Measurements from ENCODE around the gene NECAB3. TPM values are rescaled to one million over a fixed set of nuclear protein-coding genes. Genes with fewer than 3 reads are reported as not detected.
A peak's percentile ranks its signal among the peaks of the same experiment; 100 is the strongest.
"Not testable (repeated sequence)": the region's sequence is repeated elsewhere in the genome, so short reads cannot be mapped to it uniquely, and the experiment has no call there.

NECAB3 gene
- total RNA-seq, 2 donors from 2014 or later = 142 to 156 TPM

- Histone ChIP-seq H3K27me3 (replicated peaks; ENCODE audit: insufficient read depth) (no peaks in the 10 kb centered on the region), H3K9me3 (no peaks in the 10 kb centered on the region), H3K36me3 (peaks cover 0 to 6% of the 10 kb centered on the region in 2 donors), H3K4me1 (replicated peaks) (no peaks in the 10 kb centered on the region), H3K27ac (peak overlapping the region in 1 of 2 donors; percentile 38), H3K4me3 (no peak overlapping the region)
- intact Hi-C loops (cut with DNase I) = no loop called here
- 91% methylated on average over 1 of the region's 1 CpG for WGBS
- no peak for DNase-seq (ENCODE audit: low spot score)
- TF ChIP-seq CTCF (IDR thresholded peaks at IDR 0.05) (no peak), POLR2AphosphoS5 (IDR thresholded peaks at IDR 0.05) (no peak), POLR2A (IDR thresholded peaks at IDR 0.05) (no peak)
Measured at GRCh38 chr20:33636776-33637175, 37.5 kb downstream of the NECAB3 start.

DNA sequence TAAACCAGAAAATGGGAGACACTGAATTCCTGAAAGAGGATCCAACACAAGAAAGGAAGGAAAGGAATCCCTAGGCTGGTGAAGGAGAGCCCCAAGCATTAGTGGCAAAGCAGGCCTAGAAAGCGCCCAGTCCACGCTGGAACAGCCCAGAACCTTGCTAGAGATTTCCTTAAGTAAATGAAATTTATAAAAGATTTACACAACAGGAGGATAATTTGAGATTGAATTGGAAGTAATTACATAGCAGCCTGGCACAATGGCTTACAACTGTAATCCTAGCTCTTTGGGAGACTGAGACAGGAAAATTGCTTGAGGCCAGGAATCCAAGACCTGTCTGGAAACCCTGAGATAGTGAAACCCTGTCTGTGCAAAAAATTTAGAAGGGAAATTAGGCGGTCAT lies 38.9 kb downstream of the NECAB3 start:
- no peak overlapping the region for H3K27ac ChIP-seq
- intact Hi-C loops (cut with DNase I) = no loop called here
- no peaks in the 10 kb centered on the region for H3K9me3 ChIP-seq
- H3K4me3 ChIP-seq = no peak overlapping the region
- TF ChIP-seq POLR2AphosphoS5 (IDR thresholded peaks at IDR 0.05) (no peak), POLR2A (IDR thresholded peaks at IDR 0.05) (no peak), CTCF (IDR thresholded peaks at IDR 0.05) (no peak)
- no peak for DNase-seq (ENCODE audit: low spot score)
- H3K27me3 ChIP-seq (replicated peaks; ENCODE audit: insufficient read depth) = no peaks in the 10 kb centered on the region
- WGBS = 96% methylated on average over 3 of the region's 3 CpGs
- peaks cover 3 to 6% of the 10 kb centered on the region in 2 donors for H3K36me3 ChIP-seq
- no peaks in the 10 kb centered on the region for H3K4me1 ChIP-seq (replicated peaks)

- 90% methylated on average over 4 of the region's 4 CpGs for WGBS
- DNase-seq (ENCODE audit: low spot score); H3K9me3 ChIP-seq; H3K27me3 ChIP-seq (replicated peaks; ENCODE audit: insufficient read depth); intact Hi-C loops (cut with DNase I); H3K36me3 ChIP-seq; H3K4me1 ChIP-seq (replicated peaks); H3K4me3 ChIP-seq; H3K27ac ChIP-seq: not testable (repeated sequence)
Measured at GRCh38 chr20:33631910-33632309, 42.3 kb downstream of the NECAB3 start.

DNA sequence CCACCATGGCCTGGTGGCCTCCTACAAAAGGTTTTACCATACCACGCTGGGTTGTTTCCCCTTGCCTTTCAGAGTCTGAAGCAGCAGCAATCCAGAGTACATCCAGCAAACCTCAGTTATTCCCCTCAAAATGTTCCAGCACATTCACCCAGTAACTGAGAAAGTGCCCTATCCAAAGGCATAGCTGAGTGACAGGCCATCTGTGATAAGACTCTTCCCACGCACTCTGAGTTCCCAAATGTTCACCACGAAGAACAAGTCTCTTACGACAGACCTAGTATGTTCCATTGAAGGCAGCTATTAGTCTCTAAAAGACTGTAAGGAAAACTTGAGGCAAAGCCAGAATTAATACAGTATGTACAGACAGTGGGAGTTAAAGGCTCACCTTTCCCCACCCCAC lies 43.7 kb downstream of the NECAB3 start:
- H3K27me3 ChIP-seq (replicated peaks; ENCODE audit: insufficient read depth) = no peaks in the 10 kb centered on the region
- H3K36me3 ChIP-seq = peaks cover 2 to 3% of the 10 kb centered on the region in 2 donors
- no peak for TF ChIP-seq POLR2A (IDR thresholded peaks at IDR 0.05)
- TF ChIP-seq CTCF (IDR thresholded peaks at IDR 0.05) = no peak
- TF ChIP-seq POLR2AphosphoS5 (IDR thresholded peaks at IDR 0.05) = no peak
- no peaks in the 10 kb centered on the region for H3K9me3 ChIP-seq
- no peak overlapping the region for H3K4me3 ChIP-seq
- 80% methylated on average over 4 of the region's 4 CpGs for WGBS
- H3K4me1 ChIP-seq (replicated peaks) = no peaks in the 10 kb centered on the region
- intact Hi-C loops (cut with DNase I) = no loop called here
- no peak for DNase-seq (ENCODE audit: low spot score)
- no peak overlapping the region for H3K27ac ChIP-seq

GRCh38 chr20:33629979-33630378 lies 44.2 kb downstream of the NECAB3 start:
- H3K4me3 ChIP-seq = no peak overlapping the region
- DNase-seq (ENCODE audit: low spot score) = no peak
- no peaks in the 10 kb centered on the region for H3K9me3 ChIP-seq
- TF ChIP-seq POLR2A (IDR thresholded peaks at IDR 0.05) (no peak), CTCF (IDR thresholded peaks at IDR 0.05) (no peak), POLR2AphosphoS5 (IDR thresholded peaks at IDR 0.05) (no peak)
- intact Hi-C loops (cut with DNase I) = no loop called here
- 89% methylated on average over 5 of the region's 5 CpGs for WGBS
- H3K36me3 ChIP-seq = peaks cover 4 to 7% of the 10 kb centered on the region in 2 donors
- no peak overlapping the region for H3K27ac ChIP-seq
- H3K4me1 ChIP-seq (replicated peaks) = no peaks in the 10 kb centered on the region
- H3K27me3 ChIP-seq (replicated peaks; ENCODE audit: insufficient read depth) = no peaks in the 10 kb centered on the region

Data from prostate gland (tissue), 2 donors.